K562 (cell line): ENCODE results near the gene ZBTB44. TPM values are rescaled to one million over a fixed set of nuclear protein-coding genes. Genes with fewer than 3 reads are reported as not detected.
"Not testable (repeated sequence)": the region's sequence is repeated elsewhere in the genome, so short reads cannot be mapped to it uniquely, and the experiment has no call there.

ENCODE experiments used
- ATAC-seq: fragments of 200-7000 bp; cut with Tn5 transposase; 3 replicates; pipeline ENCODE4 v1.9.1; 2020; ENCODE audit warnings: moderate library complexity
- BruUV-seq: library from RNA; stranded (reverse); fragments of 400-500 nt; replicated peaks from 2 replicates; lab custom pipeline; 2021; lab: Mats Ljungman, UMichigan
- CTCF ChIA-PET: fragments of 300-600 bp; formaldehyde crosslinking; extraction: SDS; loops from one replicate; lab custom pipeline; 2021; ENCODE audit warnings: low intra/inter-chr PET ratio; lab: Yijun Ruan, JAX
- POLR2A ChIA-PET: fragments of 300-600, 350-650 bp; sonication (Branson Sonifier 250); formaldehyde crosslinking; extraction: SDS; loops from one replicate; lab custom pipeline; 2021; ENCODE audit warnings: antibody characterized with exemption, inconsistent platforms; lab: Yijun Ruan, JAX
- DNase-seq, 4 experiments: peaks; one replicate each; pipeline versions ENCODE4 v3.0.0 to v3.0.0-alpha.2; 2011 to 2018; ENCODE audit warnings: low spot score in 3 of 4, mixed read lengths in 3 of 4; ENCODE audit errors: extremely low read depth in 1 of 4
- FAIRE-seq: peaks from 2 replicates; lab custom pipeline; 2011; peaks lifted over from hg19 to GRCh38; lab: Jason Lieb, UNC
- H2AFZ ChIP-seq: 2 replicates; pipeline ENCODE4 v1.6.0; 2011; ENCODE audit warnings: low read depth, low read length, control low read depth, inconsistent platforms
- H3K27ac ChIP-seq: fragments of 200-600 bp; 3 replicates; pipeline ENCODE4 v1.8.0; 2011; ENCODE audit warnings: low read depth, mild to moderate bottlenecking, control low read depth, inconsistent platforms, low read length, moderate library complexity, mixed read lengths; ENCODE audit errors: extremely low read depth
- H3K27me3 ChIP-seq, 2 experiments: fragments of 300-600 bp in 1 of 2; 2 replicates in 1 of 2; 3 replicates in 1 of 2; pipeline versions ENCODE4 v1.6.0 to v1.8.0; 2011; ENCODE audit warnings: inconsistent platforms in 2 of 2, low read length in 2 of 2, mild to moderate bottlenecking in 1 of 2, mixed read lengths in 1 of 2, moderate library complexity in 1 of 2; ENCODE audit not compliant: control insufficient read depth in 2 of 2, insufficient read depth in 2 of 2
- H3K36me3 ChIP-seq: fragments of 300-600 bp; 3 replicates; pipeline ENCODE4 v1.8.0; 2011; ENCODE audit warnings: mild to moderate bottlenecking, low read length, inconsistent platforms; ENCODE audit not compliant: control insufficient read depth, insufficient read depth
- H3K4me1 ChIP-seq, 2 experiments: fragments of 200-600 bp in 1 of 2; replicated peaks in 1 of 2; 2 replicates in 1 of 2; 3 replicates in 1 of 2; pipeline versions ENCODE4 v1.5.1 to v1.8.0; 2011; ENCODE audit warnings: inconsistent platforms in 2 of 2, low read length in 2 of 2, mild to moderate bottlenecking in 1 of 2, mixed read lengths in 1 of 2, moderate library complexity in 1 of 2; ENCODE audit not compliant: control insufficient read depth in 2 of 2, insufficient read depth in 2 of 2
- H3K4me2 ChIP-seq: 2 replicates; pipeline ENCODE4 v1.6.1; 2011; ENCODE audit warnings: low read length, control low read depth, inconsistent platforms, mixed read lengths; ENCODE audit not compliant: insufficient read depth
- H3K4me3 ChIP-seq: fragments of 200-600 bp; sonication (generic), shearing (Covaris generic); 2 replicates; pipeline ENCODE4 v1.5.1; 2016; ENCODE audit warnings: control low read depth, inconsistent platforms
- H3K79me2 ChIP-seq: fragments of 200-600 bp; 3 replicates; pipeline ENCODE4 v1.8.0; 2011; ENCODE audit warnings: low read length, inconsistent platforms; ENCODE audit not compliant: control insufficient read depth, insufficient read depth
- H3K9ac ChIP-seq, 2 experiments: 2 replicates each; pipeline versions ENCODE4 v1.6.0 to v1.6.1; 2011; ENCODE audit warnings: low read depth in 2 of 2, low read length in 2 of 2, control low read depth in 1 of 2, inconsistent platforms in 1 of 2, mild to moderate bottlenecking in 1 of 2, mixed read lengths in 1 of 2; ENCODE audit not compliant: insufficient read depth in 1 of 2
- H3K9me1 ChIP-seq: one replicate; pipeline ENCODE4 v1.6.0; 2011; ENCODE audit warnings: inconsistent platforms, mild to moderate bottlenecking, low read length, moderate library complexity; ENCODE audit not compliant: control insufficient read depth, insufficient read depth
- H3K9me3 ChIP-seq: replicated peaks from 2 replicates; pipeline ENCODE4 v1.5.1; 2011; ENCODE audit warnings: low read depth, low read length, inconsistent platforms; ENCODE audit not compliant: control insufficient read depth, insufficient read depth
- H4K20me1 ChIP-seq: replicated peaks from 2 replicates; pipeline ENCODE4 v1.6.1; 2011; ENCODE audit warnings: low read length, inconsistent platforms, mixed read lengths; ENCODE audit not compliant: control insufficient read depth, insufficient read depth
- WGBS: fragments of 100-300 bp; shearing (Covaris generic); methylation state at CpG from one replicate; pipeline ENCODE4 v1.1.6; 2016; ENCODE audit warnings: low coverage, mixed read lengths; ENCODE audit not compliant: insufficient coverage; ENCODE audit errors: missing lambda C conversion rate; 5-methylcytosine and 5-hydroxymethylcytosine counted together
- in situ Hi-C: fragments of 300-500 bp; cut with MboI; formaldehyde crosslinking; loops from 4 replicates; pipeline ENCODE4 v1.15.0; 2018; ENCODE audit warnings: inconsistent platforms, mixed read lengths
- intact Hi-C: fragments of 100-400 bp; cut with micrococcal nuclease; formaldehyde crosslinking; loops from 2 replicates; pipeline ENCODE4 v1.14.2; 2022
- polyA plus RNA-seq, 8 experiments: library from polyadenylated mRNA; depleted of rRNA in 4 of 8; stranded (reverse) in 5 of 8; unstranded in 3 of 8; fragments of >200 nt; fragmentation: Nextera tagmentation in 2 of 8; fragmentation: Illumina TruSeq in 1 of 8; extraction: Ambion mirVana in 2 of 8; extraction: Trizol in 1 of 8; gene quantifications; 2 replicates each; pipeline versions ENCODE4 v1.2.1 to v1.2.3, GENCODE V29; 2011 to 2014; ENCODE audit warnings: inconsistent platforms in 1 of 8, missing spikeins in 1 of 8
- total RNA-seq, 7 experiments: library from RNA; depleted of rRNA in 6 of 7; stranded (reverse); fragments of >200 nt in 6 of 7; fragmentation: Illumina TruSeq in 2 of 7; extraction: Trizol in 2 of 7; gene quantifications; 2 replicates each; pipeline versions ENCODE4 v1.2.1 to v1.2.3, GENCODE V29; 2011 to 2021; ENCODE audit warnings: low replicate concordance in 1 of 7

Gene ZBTB44
- total and polyA plus RNA-seq, 9 of the 15 experiments (the other 6 are each of a cell fraction or from before 2014, with no cell fraction given), result 4.7 to 27.1 (median 17.3) TPM

DNA sequence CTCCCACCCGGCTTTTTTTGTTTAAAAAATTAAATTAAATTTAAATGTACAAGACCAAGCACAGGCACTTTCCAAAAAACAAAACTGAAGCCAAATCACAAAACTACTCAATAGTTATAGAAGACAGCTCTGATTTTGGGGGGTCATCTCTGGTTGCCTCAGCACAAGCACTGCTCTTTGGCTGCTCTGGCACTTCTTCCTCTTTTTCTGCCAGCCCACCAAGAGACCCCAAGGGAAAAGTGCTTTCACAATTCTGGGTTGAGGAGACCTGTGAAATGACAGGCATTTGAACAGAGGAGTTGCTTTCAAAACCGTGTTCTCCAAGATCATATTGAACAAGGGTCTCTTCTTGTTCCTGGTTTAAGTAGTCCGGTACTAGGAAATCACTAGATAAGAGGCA, 80.8 kb downstream of the ZBTB44 start:
- H3K27ac ChIP-seq, H4K20me1 ChIP-seq, H3K4me2 ChIP-seq, H3K79me2 ChIP-seq, H3K9ac ChIP-seq, ATAC-seq, FAIRE-seq, H3K9me1 ChIP-seq, BruUV-seq, in situ Hi-C loops, H3K4me1 ChIP-seq, CTCF ChIA-PET, H3K27me3 ChIP-seq, H3K9me3 ChIP-seq, H3K4me3 ChIP-seq, H2AFZ ChIP-seq, intact Hi-C loops, DNase-seq: not testable (repeated sequence)
- WGBS, result 95% methylated on average over 1 of the region's 3 CpGs
- POLR2A ChIA-PET, result interaction anchor here (0.5 kb wide), 1 partner anchor 133 kb away, joined by 4 read pairs; no protein-coding TSS in a partner anchor
- peaks cover 21% of the 10 kb centered on the region for H3K36me3 ChIP-seq

DNA sequence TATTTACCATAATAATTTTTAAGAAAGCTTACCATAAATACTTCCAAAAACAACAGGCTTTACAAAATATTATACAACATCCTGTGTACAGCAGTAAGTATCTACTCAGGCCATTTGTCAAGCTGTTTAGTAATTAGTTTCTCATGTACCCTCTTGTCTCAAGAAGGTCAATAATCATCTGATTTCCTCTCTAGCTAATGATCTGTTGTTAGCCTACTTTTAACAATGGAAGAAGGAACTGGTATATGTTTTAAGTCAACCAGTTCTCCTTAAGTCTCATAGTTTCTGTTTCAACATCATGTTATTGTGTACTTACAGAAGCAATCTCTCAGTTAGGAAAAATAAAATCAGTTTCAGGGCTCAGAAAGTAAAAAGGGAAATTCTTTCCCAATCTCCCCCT, 81.2 kb downstream of the ZBTB44 start:
- ATAC-seq, H3K9me1 ChIP-seq, H3K9me3 ChIP-seq, H3K4me2 ChIP-seq, H3K9ac ChIP-seq, DNase-seq, CTCF ChIA-PET, in situ Hi-C loops, intact Hi-C loops, FAIRE-seq, H2AFZ ChIP-seq, H3K4me1 ChIP-seq, H4K20me1 ChIP-seq, POLR2A ChIA-PET, H3K27me3 ChIP-seq, H3K4me3 ChIP-seq, BruUV-seq, H3K79me2 ChIP-seq, H3K27ac ChIP-seq: not testable (repeated sequence)
- peaks cover 21% of the 10 kb centered on the region for H3K36me3 ChIP-seq
